ENCODE results near the gene NRIP2.

DNA sequence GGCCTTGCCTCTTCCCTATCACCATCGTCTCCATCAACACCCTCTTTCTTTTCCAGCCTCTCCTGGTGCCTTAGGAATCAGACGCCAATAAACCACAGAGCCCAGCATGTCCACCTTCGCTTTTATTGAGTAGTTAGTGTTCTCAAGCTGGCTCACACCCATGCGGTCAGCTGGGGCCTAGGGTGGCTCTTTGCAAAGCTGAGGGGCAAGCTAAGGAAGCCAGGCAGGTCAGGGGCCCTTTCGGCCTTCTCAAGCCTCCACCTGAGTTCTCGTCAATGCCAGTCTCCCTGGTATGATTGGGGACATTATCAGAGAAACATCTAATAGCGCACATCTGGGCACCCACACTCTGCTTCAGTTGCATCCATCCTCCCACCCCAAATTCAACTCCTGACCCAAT is 22.7 kb upstream of the NRIP2 start:
- TF ChIP-seq, protein P1, sequence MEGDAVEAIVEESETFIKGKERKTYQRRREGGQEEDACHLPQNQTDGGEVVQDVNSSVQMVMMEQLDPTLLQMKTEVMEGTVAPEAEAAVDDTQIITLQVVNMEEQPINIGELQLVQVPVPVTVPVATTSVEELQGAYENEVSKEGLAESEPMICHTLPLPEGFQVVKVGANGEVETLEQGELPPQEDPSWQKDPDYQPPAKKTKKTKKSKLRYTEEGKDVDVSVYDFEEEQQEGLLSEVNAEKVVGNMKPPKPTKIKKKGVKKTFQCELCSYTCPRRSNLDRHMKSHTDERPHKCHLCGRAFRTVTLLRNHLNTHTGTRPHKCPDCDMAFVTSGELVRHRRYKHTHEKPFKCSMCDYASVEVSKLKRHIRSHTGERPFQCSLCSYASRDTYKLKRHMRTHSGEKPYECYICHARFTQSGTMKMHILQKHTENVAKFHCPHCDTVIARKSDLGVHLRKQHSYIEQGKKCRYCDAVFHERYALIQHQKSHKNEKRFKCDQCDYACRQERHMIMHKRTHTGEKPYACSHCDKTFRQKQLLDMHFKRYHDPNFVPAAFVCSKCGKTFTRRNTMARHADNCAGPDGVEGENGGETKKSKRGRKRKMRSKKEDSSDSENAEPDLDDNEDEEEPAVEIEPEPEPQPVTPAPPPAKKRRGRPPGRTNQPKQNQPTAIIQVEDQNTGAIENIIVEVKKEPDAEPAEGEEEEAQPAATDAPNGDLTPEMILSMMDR (IDR thresholded peaks at IDR 0.05 in 4 of 5, conservative IDR thresholded peaks at IDR 0.05 in 1 of 5) = no peak
- no peak for TF ChIP-seq POLR2A (IDR thresholded peaks at IDR 0.05)

All from gastrocnemius medialis (tissue), 4 donors.